Esophagus (tissue), 2 donors: ENCODE results near the gene TXLNB. TPM values are rescaled to one million over a fixed set of nuclear protein-coding genes. Genes with fewer than 3 reads are reported as not detected.

Source experiments
- H3K27ac ChIP-seq, 2 donors: one replicate each; pipeline ENCODE4 v1.5.1; 2013; ENCODE audit warnings: low read depth in 2 of 2, mild to moderate bottlenecking in 2 of 2, inconsistent platforms in 1 of 2, low read length in 1 of 2, moderate library complexity in 1 of 2
- H3K27me3 ChIP-seq, 2 donors: one replicate each; pipeline ENCODE4 v1.6.1; 2013; ENCODE audit warnings: low read length in 2 of 2, control low read depth in 1 of 2, mild to moderate bottlenecking in 1 of 2; ENCODE audit not compliant: insufficient read depth in 2 of 2, control insufficient read depth in 1 of 2
- H3K36me3 ChIP-seq, 2 donors: one replicate each; pipeline ENCODE4 v1.6.1; 2013; ENCODE audit warnings: low read length in 1 of 2; ENCODE audit not compliant: control insufficient read depth in 2 of 2, insufficient read depth in 2 of 2
- H3K4me1 ChIP-seq, 2 donors: one replicate each; pipeline ENCODE4 v1.6.1; 2013; ENCODE audit warnings: low read length in 1 of 2; ENCODE audit not compliant: control insufficient read depth in 2 of 2, insufficient read depth in 2 of 2
- H3K4me3 ChIP-seq, 2 donors: one replicate each; pipeline ENCODE4 v1.5.1; 2013; ENCODE audit warnings: low read length in 2 of 2, mild to moderate bottlenecking in 2 of 2, low read depth in 1 of 2, moderate library complexity in 1 of 2
- H3K9me3 ChIP-seq, 2 donors: one replicate each; pipeline ENCODE4 v1.6.1; 2013; ENCODE audit warnings: mild to moderate bottlenecking in 2 of 2, low read depth in 1 of 2, low read length in 1 of 2, moderate library complexity in 1 of 2; ENCODE audit not compliant: control insufficient read depth in 2 of 2, insufficient read depth in 1 of 2
- WGBS, 2 donors: extraction: QIAGEN DNeasy Blood & Tissue Kit; methylation state at CpG; one replicate each; pipeline ENCODE4 v1.1.7; 2013; 5-methylcytosine and 5-hydroxymethylcytosine counted together
- polyA plus RNA-seq, 2 donors: library from polyadenylated mRNA; stranded (reverse); fragments of 200-250 nt; gene quantifications; one replicate each; pipeline ENCODE4 v1.2.3, GENCODE V29; 2013
- donor health status: healthy with polysubstance abuse.
- donor health status: Bipolar disorder and iron deficiency.

TXLNB gene
- under 1 TPM; 0.14 to 0.16 TPM for polyA plus RNA-seq

- WGBS, 2 donors = 9 to 37% methylated on average over 13 of the region's 13 CpGs
- Histone ChIP-seq H3K27ac (peak within 1 kb of the TSS; percentile 63 to 76), H3K27me3 (no peaks in the 10 kb centered on the region), H3K4me3 (no peak within 1 kb of the TSS), H3K4me1 (peaks cover 0 to 2% of the 10 kb centered on the region in 2 donors), H3K9me3 (no peaks in the 10 kb centered on the region), H3K36me3 (no peaks in the 10 kb centered on the region)
Observed at GRCh38 chr6:139291813-139292619, at the start of gene TXLNB. TSS of gene TXLNB (minus strand) at chr6:139291998. CDS start at chr6:139288899, 3,099 bp downstream.

- no peaks in the 10 kb centered on the region for H3K9me3 ChIP-seq
- H3K4me3 ChIP-seq = no peak overlapping the region
- 91 to 97% methylated on average over 2 of the region's 2 CpGs for WGBS, 2 donors
- no peaks in the 10 kb centered on the region for H3K36me3 ChIP-seq
- H3K4me1 ChIP-seq = peaks cover 0 to 12% of the 10 kb centered on the region in 2 donors
- H3K27me3 ChIP-seq = no peaks in the 10 kb centered on the region
- no peak overlapping the region for H3K27ac ChIP-seq
Observed at GRCh38 chr6:139341060-139341459, 49.3 kb upstream of the TXLNB start.

- Histone ChIP-seq H3K36me3 (no peaks in the 10 kb centered on the region), H3K4me3 (no peak overlapping the region), H3K9me3 (no peaks in the 10 kb centered on the region), H3K27ac (peak overlapping the region in 1 of 2 donors; percentile 14), H3K27me3 (no peaks in the 10 kb centered on the region), H3K4me1 (peaks cover 0 to 5% of the 10 kb centered on the region in 2 donors)
- 65 to 69% methylated on average over 9 of the region's 9 CpGs for WGBS, 2 donors
Observed at GRCh38 chr6:139338795-139339194, 47.0 kb upstream of the TXLNB start.

- no peaks in the 10 kb centered on the region for H3K36me3 ChIP-seq
- no peak overlapping the region for H3K4me3 ChIP-seq
- no peaks in the 10 kb centered on the region for H3K4me1 ChIP-seq
- 31 to 50% methylated on average over 5 of the region's 5 CpGs for WGBS, 2 donors
- peak overlapping the region; percentile 15 to 58 for H3K27ac ChIP-seq
- no peaks in the 10 kb centered on the region for H3K9me3 ChIP-seq
- H3K27me3 ChIP-seq = no peaks in the 10 kb centered on the region
Observed at GRCh38 chr6:139337830-139338229, 46.0 kb upstream of the TXLNB start.

GRCh38 chr6:139337001-139337400 lies 45.2 kb upstream of the TXLNB start:
- Histone ChIP-seq H3K36me3 (no peaks in the 10 kb centered on the region), H3K4me1 (no peaks in the 10 kb centered on the region), H3K4me3 (no peak overlapping the region), H3K9me3 (no peaks in the 10 kb centered on the region), H3K27me3 (no peaks in the 10 kb centered on the region), H3K27ac (no peak overlapping the region)
- WGBS, 2 donors = 58 to 65% methylated on average over 2 of the region's 2 CpGs

GRCh38 chr6:139336488-139336887 lies 44.7 kb upstream of the TXLNB start:
- WGBS, 2 donors = 27 to 30% methylated on average over 4 of the region's 4 CpGs
- Histone ChIP-seq H3K36me3 (no peaks in the 10 kb centered on the region), H3K4me3 (no peak overlapping the region), H3K4me1 (no peaks in the 10 kb centered on the region), H3K27me3 (no peaks in the 10 kb centered on the region), H3K27ac (peak overlapping the region; percentile 35 to 74), H3K9me3 (no peaks in the 10 kb centered on the region)

GRCh38 chr6:139335447-139336210 lies 43.8 kb upstream of the TXLNB start:
- no peaks in the 10 kb centered on the region for H3K36me3 ChIP-seq
- no peaks in the 10 kb centered on the region for H3K4me1 ChIP-seq
- H3K27me3 ChIP-seq = no peaks in the 10 kb centered on the region
- WGBS, 2 donors = 48 to 66% methylated on average over 5 of the region's 5 CpGs
- H3K27ac ChIP-seq = peak overlapping the region; percentile 10 to 69
- H3K4me3 ChIP-seq = no peak overlapping the region
- no peaks in the 10 kb centered on the region for H3K9me3 ChIP-seq

GRCh38 chr6:139334806-139335446 lies 43.1 kb upstream of the TXLNB start:
- WGBS, 2 donors = 34 to 52% methylated on average over 5 of the region's 5 CpGs
- Histone ChIP-seq H3K27me3 (no peaks in the 10 kb centered on the region), H3K36me3 (no peaks in the 10 kb centered on the region), H3K9me3 (no peaks in the 10 kb centered on the region), H3K4me1 (peaks cover 0 to 2% of the 10 kb centered on the region in 2 donors), H3K4me3 (no peak overlapping the region), H3K27ac (peak overlapping the region; percentile 10 to 69)

- H3K27ac ChIP-seq = no peak overlapping the region
- H3K4me3 ChIP-seq = no peak overlapping the region
- 62 to 72% methylated on average over 3 of the region's 3 CpGs for WGBS, 2 donors
Observed at GRCh38 chr6:139330826-139331500, 39.2 kb upstream of the TXLNB start.

More at GRCh38 chr6:139330826-139331500, 39.2 kb upstream of the TXLNB start:
- Histone ChIP-seq H3K36me3 (no peaks in the 10 kb centered on the region), H3K9me3 (no peaks in the 10 kb centered on the region), H3K4me1 (peaks cover 0 to 2% of the 10 kb centered on the region in 2 donors), H3K27me3 (no peaks in the 10 kb centered on the region)
